DMS153 (cell line): ENCODE results near the gene EGFR.
"Not testable (repeated sequence)": the region's sequence is repeated elsewhere in the genome, so short reads cannot be mapped to it uniquely, and the experiment has no call there.

Experiments
- DNase-seq: peaks from one replicate; lab custom pipeline; 2025; lab: John Stamatoyannopoulos, UW

EGFR gene

DNA sequence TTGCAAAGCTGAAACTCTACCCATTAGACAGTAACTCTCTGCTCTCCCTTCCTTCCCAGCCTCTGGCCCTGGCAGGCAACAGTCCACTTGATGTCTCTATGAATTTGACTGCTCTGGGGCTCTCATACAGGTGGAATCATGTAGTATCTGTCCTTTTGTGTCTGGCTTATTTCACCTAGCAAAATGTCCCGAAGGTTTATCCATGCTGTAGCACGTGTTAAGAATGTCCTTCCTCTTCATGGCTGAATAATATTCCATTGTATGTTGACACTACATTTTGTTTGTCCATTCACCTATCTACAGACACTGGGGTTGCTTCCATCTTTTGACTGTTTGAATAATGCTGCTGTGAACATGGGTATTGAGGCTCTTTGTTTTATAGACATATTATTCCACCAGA lies 128.9 kb downstream of the EGFR start:
- DNase-seq: no peak

DNA sequence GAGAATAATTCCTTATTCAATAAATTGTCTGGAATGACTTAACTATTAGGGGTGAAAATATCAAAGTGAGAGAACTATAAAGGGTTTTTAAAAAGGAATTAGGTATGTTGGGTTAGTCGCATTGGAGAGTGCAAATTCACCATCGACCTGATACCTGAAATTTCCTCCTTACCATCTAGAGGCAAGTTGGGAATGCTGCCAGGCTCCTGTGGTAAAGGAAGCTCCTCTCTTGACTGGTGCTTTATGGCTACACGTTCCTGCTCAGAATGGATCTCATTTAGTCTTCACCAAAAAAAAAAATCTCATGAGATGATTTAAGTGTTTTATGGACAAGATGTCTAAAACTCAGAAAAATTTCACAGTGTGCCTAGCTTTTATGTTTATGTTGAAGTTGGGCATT lies 129.8 kb downstream of the EGFR start:
- peak; percentile 55 for DNase-seq

DNA sequence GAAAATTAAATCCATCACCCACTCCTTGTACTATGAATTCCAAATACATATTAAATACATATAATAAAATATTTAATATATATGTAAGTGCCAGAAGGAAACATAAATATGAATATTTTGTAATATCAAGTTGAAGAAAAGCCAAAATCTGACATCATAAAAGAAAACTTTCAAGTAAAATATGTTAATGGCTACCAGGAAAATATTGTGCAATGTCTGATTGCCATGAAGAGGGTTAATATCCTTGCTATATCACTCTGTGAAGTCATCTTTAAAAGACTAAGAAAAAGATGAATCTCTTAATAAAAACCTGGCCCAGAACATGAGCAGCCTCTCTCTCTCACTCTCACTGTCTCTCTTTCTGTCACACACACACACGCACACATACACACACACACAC lies 130.2 kb downstream of the EGFR start:
- DNase-seq: no peak

DNA sequence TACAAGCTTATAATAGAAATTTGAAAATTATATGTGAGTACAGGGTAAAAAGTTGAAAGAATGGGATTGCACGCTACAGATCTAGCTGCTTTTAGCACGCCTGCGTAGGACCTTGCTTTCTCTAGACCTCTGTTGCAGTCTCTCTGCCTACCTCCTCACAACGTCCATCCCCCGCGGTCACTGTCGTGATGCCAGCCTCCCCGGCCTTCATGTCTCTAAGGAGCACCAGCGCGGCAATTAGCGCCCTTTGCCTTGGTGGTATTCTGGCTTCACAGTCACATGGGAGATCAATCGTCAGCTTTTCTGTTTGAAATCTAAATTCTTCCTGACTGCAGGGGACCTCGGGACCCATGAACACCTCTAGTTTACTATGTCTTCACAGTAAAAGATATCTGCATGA lies 131.3 kb downstream of the EGFR start:
- DNase-seq: no peak

DNA sequence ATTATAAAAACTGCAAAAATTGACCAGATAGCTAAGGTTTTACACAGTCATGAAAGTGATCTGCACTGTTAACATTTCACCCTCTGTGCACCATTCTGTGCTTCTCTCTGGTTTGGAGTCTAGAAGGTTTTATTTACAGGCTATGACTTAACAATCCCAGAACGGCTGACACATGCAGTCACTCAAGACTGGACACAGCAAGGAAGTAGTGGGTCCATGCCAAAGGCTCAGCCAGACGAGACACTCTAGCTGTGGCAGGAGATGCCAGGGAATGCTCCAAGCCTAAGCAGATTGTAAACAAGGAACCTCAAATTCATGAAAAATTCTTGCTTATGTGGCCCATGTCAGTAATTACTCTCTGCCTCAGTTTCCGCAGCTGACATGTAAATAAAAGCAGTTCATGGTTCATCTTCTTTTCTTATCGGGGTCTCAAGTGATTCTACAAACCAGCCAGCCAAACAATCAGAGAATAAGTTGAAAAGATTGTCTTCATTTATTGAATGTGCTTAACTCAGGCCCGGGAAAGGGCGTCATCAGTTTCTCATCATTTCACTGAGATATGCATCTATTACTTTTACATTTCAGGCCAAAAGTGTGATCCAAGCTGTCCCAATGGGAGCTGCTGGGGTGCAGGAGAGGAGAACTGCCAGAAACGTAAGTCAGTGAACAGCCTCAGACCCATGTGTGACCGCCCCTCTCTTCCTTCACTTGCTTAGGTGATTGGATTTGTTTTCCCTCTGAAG lies 132.1 kb downstream of the EGFR start:
- DNase-seq: no peak

DNA sequence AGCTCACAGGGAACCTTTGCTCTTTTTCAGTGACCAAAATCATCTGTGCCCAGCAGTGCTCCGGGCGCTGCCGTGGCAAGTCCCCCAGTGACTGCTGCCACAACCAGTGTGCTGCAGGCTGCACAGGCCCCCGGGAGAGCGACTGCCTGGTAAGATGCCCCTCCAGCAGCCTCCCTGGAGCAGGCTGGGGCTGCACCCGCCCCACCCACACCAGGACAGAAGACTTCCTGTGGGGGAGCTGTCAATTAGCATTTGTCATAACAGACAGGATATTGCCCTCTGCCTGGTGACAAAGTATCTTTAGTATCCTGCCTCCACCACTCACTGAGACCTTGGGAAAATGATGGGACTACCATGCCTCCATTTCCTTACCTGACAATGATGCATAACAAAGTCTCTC lies 133.7 kb downstream of the EGFR start:
- DNase-seq: no peak

DNA sequence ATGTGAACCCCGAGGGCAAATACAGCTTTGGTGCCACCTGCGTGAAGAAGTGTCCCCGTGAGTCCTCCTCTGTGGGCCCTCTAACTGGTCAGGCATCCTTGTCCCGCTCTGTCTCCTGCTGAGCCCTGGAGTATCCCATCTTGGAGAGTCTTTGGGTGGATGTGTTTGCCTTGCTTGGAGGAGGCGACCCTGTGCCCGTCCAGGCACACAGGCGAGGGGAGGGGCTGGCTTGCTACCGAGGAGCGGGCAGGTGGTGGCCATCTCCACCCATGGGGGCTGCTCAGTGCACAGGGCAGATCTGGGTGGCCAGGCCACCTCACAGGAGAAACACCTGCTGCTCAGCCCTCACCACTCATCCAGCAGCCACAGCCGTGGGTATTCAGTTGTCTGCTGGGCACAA lies 135.3 kb downstream of the EGFR start:
- no peak for DNase-seq

DNA sequence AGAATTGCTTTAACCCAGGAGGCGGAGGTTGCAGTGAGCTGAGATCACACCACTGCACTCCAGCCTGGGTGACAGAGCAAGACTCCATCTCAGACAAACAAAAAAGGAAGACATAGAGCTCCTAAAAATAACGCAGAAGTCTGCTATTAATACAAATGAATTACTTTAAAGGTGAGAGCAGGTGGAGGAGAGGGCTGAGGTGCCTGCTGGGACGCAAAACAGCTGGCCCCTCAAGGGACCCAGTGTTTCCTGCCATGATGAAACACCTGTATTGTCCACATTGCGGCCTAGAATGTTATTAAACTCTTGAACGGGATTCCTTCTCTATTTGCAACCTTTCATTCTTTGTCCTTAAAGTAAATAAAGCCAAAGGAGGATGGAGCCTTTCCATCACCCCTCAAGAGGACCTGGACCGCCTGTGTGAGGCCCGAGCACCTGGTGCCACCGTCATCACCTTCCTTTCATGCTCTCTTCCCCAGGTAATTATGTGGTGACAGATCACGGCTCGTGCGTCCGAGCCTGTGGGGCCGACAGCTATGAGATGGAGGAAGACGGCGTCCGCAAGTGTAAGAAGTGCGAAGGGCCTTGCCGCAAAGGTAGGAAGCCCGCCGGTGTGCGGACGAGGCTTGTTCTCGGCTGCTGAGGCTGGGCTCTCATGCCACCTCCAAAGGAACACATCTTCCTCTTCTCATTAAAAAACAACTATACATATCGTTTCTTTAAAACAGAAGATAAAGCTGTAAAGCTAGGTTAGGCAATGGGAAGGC lies 136.7 kb downstream of the EGFR start:
- peak; percentile 89 for DNase-seq

DNA sequence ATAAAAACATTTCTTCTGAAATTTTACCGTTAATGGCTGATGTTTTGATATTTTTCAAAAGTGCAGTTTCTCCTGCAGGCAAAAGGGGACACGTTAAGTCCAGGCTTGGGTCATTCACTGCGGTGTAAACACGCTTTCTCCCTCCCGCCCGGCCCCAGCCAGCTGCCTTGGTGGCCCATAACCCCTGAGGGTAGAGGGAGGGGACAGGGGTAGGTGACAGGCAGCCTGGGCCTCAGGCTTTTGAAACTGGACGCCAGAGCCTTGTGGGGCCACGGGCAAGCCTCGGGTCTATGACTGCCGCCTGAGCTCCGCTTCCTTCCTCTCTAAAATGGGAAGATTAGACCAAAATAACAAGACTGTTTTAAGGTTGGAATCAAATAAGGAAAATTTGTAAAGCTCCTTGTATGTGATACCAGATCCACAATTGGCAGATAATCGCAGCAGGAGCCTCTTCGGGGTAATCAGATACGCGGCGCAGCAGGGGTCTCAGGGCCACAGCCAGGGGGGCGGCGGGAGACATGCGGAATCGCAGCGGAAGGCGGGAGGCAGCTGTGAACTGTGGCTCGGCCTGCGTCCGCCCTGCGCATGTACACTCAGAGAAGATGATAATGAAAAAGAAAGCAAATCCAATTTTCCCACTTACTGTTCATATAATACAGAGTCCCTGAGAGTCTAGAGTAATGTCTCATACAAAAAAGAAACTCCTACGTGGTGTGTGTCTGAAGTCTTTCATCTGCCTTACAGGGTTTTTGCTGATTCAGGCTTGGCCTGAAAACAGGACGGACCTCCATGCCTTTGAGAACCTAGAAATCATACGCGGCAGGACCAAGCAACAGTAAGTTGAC lies 138.3 kb downstream of the EGFR start:
- DNase-seq: no peak

DNA sequence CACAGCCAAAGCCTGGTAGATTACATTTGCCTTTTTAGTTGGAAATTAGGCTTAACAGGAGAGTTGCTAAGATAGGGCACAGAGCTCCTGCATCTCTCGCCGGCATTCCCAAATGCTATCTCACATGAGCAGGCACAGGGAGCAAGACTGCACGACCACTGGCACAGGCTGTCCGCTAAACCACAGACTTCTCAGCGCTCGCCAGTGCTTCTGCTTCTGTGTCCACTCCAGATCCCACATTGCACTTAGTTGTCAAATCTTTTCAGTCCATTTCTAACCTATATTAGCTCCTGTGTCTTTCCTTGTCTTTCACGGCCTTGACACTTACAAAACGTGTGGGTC lies 138.9 kb downstream of the EGFR start:
- DNase-seq: no peak

DNA sequence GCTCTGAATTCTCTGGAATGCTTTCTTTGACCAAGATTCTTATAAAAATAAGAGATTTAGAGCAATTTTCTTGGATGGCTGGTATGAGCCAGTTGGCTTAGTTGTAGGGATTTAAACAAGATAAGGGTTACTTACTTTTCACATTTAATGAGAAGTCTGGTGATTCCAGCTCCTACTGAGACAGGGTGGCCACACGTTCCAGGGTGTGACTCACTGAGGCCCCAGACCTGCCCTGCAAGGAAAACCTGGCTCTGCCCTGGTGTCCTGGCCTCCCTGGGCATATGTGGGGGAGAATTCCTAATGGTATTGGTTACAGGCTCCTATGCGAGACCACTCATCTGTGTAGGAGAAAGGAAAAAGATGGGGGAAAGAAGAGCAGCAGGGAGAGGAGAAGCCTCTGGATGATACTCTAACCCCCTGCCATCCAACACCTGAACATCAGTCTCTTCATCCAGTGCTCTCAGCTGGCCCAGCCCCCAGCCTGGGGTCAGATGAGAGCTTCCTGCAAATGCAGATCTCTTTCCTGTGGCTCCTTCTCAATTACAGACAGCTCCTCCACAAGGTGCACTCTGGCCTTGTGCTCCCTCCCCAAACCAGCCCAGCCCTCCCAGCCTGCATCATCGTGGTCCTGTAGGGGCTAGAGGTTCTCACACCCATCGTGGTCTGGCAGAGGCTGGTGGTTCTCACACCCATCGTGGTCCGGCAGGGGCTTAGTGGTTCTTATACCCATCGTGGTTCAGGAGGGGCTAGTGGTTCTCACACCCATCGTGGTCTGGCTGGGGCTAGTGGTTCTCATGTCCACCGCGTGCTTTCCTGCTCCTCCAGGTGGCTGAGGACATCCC lies 139.9 kb downstream of the EGFR start:
- DNase-seq: no peak

DNA sequence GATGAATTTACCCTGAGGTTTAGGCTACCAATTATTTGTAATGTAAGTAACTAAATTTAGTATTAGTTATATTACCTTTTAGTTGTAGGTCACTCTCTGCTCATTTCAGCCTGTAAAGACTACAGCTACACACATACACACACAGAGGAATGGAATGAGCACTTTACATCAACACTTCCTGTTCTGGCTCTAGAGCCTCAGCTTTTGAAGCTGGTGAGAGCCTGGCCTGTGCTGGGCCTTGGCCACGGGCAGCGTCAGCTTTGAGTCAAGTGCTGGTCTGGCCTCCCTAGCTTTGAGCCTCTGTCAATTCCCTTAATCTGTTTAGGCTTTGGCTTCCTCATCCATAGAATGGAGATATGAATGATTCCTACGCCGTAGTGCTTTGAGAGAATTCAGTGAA lies 141.7 kb downstream of the EGFR start:
- no peak for DNase-seq

DNA sequence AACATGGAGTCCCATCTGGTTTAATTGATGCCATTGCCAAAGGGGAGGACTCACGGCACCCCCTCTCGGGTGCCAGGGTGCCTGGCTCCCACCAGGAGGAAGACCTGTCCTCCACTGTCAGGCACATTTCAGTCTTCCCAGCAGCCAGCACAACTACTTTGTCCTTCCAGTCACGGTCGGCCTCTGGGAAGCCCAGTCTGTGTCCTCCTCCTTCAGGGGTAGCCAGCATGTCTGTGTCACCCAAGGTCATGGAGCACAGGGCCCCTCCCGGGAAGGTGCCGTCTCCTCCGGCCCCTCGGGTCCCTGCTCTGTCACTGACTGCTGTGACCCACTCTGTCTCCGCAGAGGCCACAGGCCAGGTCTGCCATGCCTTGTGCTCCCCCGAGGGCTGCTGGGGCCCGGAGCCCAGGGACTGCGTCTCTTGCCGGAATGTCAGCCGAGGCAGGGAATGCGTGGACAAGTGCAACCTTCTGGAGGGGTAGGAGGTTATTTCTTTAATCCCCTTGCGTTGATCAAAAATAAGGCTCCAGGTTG lies 142.4 kb downstream of the EGFR start:
- no peak for DNase-seq

DNA sequence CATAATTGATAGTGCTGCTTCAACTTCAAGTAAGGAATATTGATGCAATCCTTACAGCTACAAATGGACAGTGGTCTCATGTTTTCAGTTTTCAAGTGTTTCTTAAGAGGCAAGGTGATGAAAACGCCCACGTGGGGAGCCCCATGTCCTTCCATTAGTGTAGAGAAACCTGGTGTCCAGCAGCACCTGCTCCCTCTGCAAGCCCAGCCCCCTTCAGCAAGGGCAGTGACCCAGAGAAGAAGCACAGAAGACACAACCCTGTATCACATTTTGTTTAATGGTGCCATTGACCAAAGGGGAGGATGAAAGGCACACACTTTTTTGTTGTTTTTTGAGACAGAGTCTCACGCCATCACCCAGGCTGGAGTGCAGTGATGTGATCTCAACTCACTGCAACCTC lies 143.7 kb downstream of the EGFR start:
- no peak for DNase-seq

DNA sequence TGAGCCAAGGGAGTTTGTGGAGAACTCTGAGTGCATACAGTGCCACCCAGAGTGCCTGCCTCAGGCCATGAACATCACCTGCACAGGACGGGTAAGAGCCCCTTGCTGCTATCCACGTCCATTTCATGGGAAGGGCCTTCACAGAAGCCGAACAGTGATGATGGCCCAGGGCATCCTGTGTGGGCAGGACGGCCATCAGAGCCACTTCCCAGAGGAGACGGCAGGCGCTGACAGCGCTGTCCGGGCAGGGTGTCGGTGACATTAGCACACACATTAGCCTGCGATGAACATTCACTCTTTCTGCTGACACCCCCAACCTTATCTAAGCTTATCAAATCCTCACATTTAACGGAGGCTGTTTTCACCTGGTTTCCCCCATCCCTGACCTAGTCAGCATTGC lies 144.9 kb downstream of the EGFR start:
- no peak for DNase-seq

DNA sequence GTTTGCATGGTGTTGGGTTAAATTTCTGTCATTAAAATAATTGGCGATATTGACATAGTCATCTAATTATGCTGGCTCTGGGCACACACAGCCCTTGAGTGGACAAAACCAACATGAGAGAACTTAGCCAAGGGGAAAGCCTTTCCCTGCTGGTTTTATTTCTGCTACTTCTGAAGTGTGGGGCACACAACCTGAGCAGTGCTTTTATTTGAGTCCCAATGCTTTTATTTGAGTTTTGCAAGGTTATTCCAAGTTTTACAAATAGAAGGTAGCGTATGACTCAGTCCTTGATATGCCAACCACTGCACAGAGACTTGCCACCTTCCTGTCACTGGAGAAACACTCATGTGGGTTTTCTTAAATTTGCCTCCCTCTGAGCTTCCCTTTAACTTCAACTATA lies 145.7 kb downstream of the EGFR start:
- no peak for DNase-seq

DNA sequence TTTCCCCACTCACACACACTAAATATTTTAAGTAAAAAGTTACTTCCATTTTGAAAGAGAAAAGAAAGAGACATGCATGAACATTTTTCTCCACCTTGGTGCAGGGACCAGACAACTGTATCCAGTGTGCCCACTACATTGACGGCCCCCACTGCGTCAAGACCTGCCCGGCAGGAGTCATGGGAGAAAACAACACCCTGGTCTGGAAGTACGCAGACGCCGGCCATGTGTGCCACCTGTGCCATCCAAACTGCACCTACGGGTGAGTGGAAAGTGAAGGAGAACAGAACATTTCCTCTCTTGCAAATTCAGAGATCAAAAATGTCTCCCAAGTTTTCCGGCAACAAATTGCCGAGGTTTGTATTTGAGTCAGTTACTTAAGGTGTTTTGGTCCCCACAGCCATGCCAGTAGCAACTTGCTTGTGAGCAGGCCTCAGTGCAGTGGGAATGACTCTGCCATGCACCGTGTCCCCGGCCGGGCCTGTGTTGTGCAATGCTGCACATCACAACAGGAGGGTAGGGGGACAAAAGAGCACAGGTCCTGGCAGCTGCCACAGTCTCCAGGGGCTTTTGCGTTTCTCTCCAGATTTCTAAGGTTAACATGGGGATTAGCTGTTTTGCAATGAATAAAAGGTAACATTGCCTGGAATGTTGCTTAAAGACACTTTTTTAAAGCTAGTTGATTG lies 146.5 kb downstream of the EGFR start:
- no peak for DNase-seq

DNA sequence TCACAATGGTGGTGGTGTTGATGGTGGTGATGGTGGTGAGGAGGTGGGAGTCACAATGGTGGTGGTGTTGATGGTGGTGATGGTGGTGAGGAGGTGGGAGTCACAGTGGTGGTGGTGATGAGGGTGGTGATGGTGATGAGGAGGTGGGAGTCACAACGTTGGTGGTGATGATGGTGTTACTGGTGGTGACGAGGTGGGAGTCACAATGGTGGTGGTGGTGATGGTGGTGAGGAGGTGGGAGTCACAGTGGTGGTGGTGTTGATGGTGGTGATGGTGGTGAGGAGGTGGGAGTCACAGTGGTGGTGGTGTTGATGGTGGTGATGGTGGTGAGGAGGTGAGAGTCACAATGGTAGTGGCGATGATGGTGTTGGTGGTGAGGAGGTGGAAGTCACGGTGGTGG lies 148.5 kb downstream of the EGFR start:
- DNase-seq: not testable (repeated sequence)

DNA sequence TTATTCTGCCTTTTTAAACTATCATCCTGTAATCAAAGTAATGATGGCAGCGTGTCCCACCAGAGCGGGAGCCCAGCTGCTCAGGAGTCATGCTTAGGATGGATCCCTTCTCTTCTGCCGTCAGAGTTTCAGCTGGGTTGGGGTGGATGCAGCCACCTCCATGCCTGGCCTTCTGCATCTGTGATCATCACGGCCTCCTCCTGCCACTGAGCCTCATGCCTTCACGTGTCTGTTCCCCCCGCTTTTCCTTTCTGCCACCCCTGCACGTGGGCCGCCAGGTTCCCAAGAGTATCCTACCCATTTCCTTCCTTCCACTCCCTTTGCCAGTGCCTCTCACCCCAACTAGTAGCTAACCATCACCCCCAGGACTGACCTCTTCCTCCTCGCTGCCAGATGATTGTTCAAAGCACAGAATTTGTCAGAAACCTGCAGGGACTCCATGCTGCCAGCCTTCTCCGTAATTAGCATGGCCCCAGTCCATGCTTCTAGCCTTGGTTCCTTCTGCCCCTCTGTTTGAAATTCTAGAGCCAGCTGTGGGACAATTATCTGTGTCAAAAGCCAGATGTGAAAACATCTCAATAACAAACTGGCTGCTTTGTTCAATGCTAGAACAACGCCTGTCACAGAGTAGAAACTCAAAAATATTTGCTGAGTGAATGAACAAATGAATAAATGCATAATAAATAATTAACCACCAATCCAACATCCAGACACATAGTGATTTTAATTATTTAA lies 151.7 kb downstream of the EGFR start:
- no peak for DNase-seq

DNA sequence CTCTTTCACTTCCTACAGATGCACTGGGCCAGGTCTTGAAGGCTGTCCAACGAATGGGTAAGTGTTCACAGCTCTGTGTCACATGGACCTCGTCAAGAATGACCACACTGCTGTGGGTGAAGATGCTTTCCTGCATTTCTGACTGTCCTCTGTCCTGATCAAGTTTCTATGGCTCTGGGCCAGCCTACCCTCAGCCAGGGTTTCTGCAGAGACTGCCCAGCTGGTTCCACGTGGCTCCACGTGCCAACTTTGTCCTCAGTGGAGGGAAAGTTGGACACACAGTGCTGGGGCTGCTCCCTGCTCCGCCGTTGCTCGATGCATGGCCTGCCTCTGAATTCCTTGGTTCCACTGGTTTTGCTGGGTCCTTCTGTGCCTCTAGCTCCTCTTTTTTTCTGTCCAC lies 152.3 kb downstream of the EGFR start:
- no peak for DNase-seq
